PC-9 (cell line): ENCODE results near the gene SELENON. TPM values are rescaled to one million over a fixed set of nuclear protein-coding genes. Genes with fewer than 3 reads are reported as not detected.

Source experiments
- BruUV-seq: library from RNA; stranded (reverse); fragments of 400-500 nt; replicated peaks from 2 replicates; lab custom pipeline; 2021; lab: Mats Ljungman, UMichigan
- CTCF ChIA-PET: fragments of 300-600 bp; sonication (Branson Sonifier 250); formaldehyde crosslinking; loops from one replicate; lab custom pipeline; 2022; ENCODE audit warnings: antibody characterized with exemption; lab: Charles Lee
- POLR2A ChIA-PET: fragments of 300-600 bp; sonication (Branson Sonifier 250); formaldehyde crosslinking; loops from one replicate; lab custom pipeline; 2022; ENCODE audit warnings: antibody characterized with exemption; ENCODE audit not compliant: unreplicated experiment; lab: Charles Lee
- DNase-seq, 2 experiments: peaks; one replicate each; pipeline versions ENCODE4 v3.0.0 to v3.0.0-alpha.2; 2015 to 2022; ENCODE audit warnings: mixed read lengths in 1 of 2
- H2AFZ ChIP-seq: fragments of 200-600 bp; sonication (generic); 2 replicates; pipeline ENCODE4 v1.8.1; 2017; ENCODE audit warnings: antibody characterized with exemption
- H3F3A ChIP-seq: fragments of 200-600 bp; sonication (generic); 2 replicates; pipeline ENCODE4 v1.8.1; 2017; ENCODE audit warnings: antibody characterized with exemption, mild to moderate bottlenecking, low read depth; ENCODE audit not compliant: insufficient read depth
- H3K27ac ChIP-seq: fragments of 200-600 bp; sonication (generic); 2 replicates; pipeline ENCODE4 v1.6.1; 2016; ENCODE audit warnings: mixed run types
- H3K27me3 ChIP-seq: fragments of 200-600 bp; sonication (generic); 2 replicates; pipeline ENCODE4 v1.6.1; 2016; ENCODE audit warnings: low read depth, mixed run types; ENCODE audit not compliant: insufficient read depth
- H3K36me3 ChIP-seq: fragments of 200-600 bp; sonication (generic); 2 replicates; pipeline ENCODE4 v1.6.1; 2016; ENCODE audit warnings: low read depth, mixed run types
- H3K4me1 ChIP-seq: fragments of 200-600 bp; sonication (generic); replicated peaks from 2 replicates; pipeline ENCODE4 v1.6.1; 2016; ENCODE audit warnings: mixed run types; ENCODE audit not compliant: insufficient read depth
- H3K4me2 ChIP-seq: fragments of 200-600 bp; sonication (generic); 2 replicates; pipeline ENCODE4 v1.6.1; 2017; ENCODE audit warnings: mixed run types
- H3K4me3 ChIP-seq: fragments of 200-600 bp; sonication (generic); 2 replicates; pipeline ENCODE4 v1.6.1; 2016; ENCODE audit warnings: mixed run types
- H3K79me2 ChIP-seq: fragments of 200-600 bp; sonication (generic); 2 replicates; pipeline ENCODE4 v1.6.1; 2017; ENCODE audit warnings: low read depth, mixed run types
- H3K9me2 ChIP-seq: fragments of 200-600 bp; sonication (generic); 2 replicates; pipeline ENCODE4 v1.8.1; 2017; ENCODE audit warnings: mild to moderate bottlenecking; ENCODE audit not compliant: insufficient read depth
- H3K9me3 ChIP-seq: fragments of 200-600 bp; sonication (generic); 2 replicates; pipeline ENCODE4 v1.8.1; 2016; ENCODE audit warnings: low read depth; ENCODE audit not compliant: insufficient read depth
- H4K20me1 ChIP-seq: fragments of 200-600 bp; sonication (generic); 2 replicates; pipeline ENCODE4 v1.8.1; 2017; ENCODE audit not compliant: insufficient read depth
- CTCF ChIP-seq: fragments of 200-600 bp; sonication (generic); conservative IDR thresholded peaks from 2 replicates; pipeline ENCODE4 v1.6.1; 2017; ENCODE audit warnings: mixed run types, antibody characterized with exemption, mild to moderate bottlenecking, moderate library complexity
- EZH2 ChIP-seq: fragments of 200-600 bp; sonication (generic); IDR thresholded peaks from 2 replicates; pipeline ENCODE4 v1.8.0; 2017; ENCODE audit warnings: antibody characterized with exemption, low read depth
- intact Hi-C: fragments of 100-400 bp; cut with micrococcal nuclease; formaldehyde crosslinking; loops from one replicate; pipeline ENCODE4 v1.10.0; 2022; ENCODE audit not compliant: unreplicated experiment
- total RNA-seq: library from RNA; stranded (reverse); gene quantifications from 2 replicates; pipeline ENCODE4 v1.2.3, GENCODE V29; 2021

SELENON gene
- total RNA-seq, 1 experiment from 2014 or later: 44.3 TPM

DNA sequence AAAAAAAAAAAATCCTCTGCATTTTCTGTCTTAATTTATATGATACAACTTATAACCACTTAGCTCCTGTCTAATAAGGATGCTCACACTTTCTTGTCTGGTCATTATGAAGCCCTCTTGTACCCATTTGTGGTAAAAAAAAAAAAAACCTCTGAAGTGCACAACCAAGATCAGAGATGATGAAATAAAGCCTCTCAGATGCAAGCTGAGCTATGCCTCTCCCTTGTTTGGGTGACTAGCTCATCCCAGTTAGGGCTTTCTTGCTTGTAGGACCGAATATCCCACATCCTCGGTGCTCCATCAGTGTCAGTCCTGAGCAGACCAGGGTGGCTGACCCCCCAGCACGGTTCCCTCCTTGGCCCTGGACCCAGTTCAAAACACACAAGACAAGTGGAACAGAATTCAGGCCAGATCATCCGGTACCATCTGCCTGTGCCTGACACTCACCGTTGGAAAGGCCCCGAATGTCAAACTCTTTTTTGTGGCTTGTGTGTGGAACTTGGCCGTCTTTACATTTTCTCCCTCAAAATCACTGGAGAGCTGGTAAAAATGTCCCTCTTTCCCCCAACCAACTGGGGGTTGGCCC lies 6.3 kb upstream of the SELENON start:
- Histone ChIP-seq H3K36me3 (no peaks in the 10 kb centered on the region), H4K20me1 (no peaks in the 10 kb centered on the region), H3K4me2 (no peak overlapping the region), H2AFZ (no peak overlapping the region), H3K9me3 (no peaks in the 10 kb centered on the region), H3K4me3 (no peak overlapping the region), H3K27ac (no peak overlapping the region), H3F3A (no peaks in the 10 kb centered on the region), H3K79me2 (no peaks in the 10 kb centered on the region), H3K9me2 (no peaks in the 10 kb centered on the region), H3K27me3 (no peaks in the 10 kb centered on the region), H3K4me1 (no peaks in the 10 kb centered on the region)
- POLR2A ChIA-PET: no interaction called here
- DNase-seq: no peak
- CTCF ChIA-PET: interaction anchor here (0.7 kb wide), 1 partner anchor 102 kb away, joined by 5 read pairs; no protein-coding TSS in a partner anchor
- no peak for TF ChIP-seq CTCF
- TF ChIP-seq EZH2: no peak
- intact Hi-C loops: loop anchor here (10.0 kb wide), 1 partner anchor 89 kb away; no protein-coding TSS in a partner anchor
- no TSS peak for BruUV-seq

GRCh38 chr1:25794325-25794724 lies 5.7 kb upstream of the SELENON start:
- H3K4me1 ChIP-seq: no peaks in the 10 kb centered on the region
- H3K27ac ChIP-seq: no peak overlapping the region
- no peaks in the 10 kb centered on the region for H3K9me2 ChIP-seq
- no peak overlapping the region for H3K4me2 ChIP-seq
- H3K4me3 ChIP-seq: no peak overlapping the region
- no peaks in the 10 kb centered on the region for H3K9me3 ChIP-seq
- TF ChIP-seq EZH2 (no peak), CTCF (no peak)
- ChIA-PET CTCF (interaction anchor here (0.6 to 0.7 kb wide), 2 partner anchors 78 to 507 kb away, joined by 4 read pairs; no protein-coding TSS in a partner anchor), POLR2A (no interaction called here)
- no peaks in the 10 kb centered on the region for H4K20me1 ChIP-seq
- intact Hi-C loops: loop anchor here (10.0 kb wide), 1 partner anchor 90 kb away; no protein-coding TSS in a partner anchor
- H3K79me2 ChIP-seq: no peaks in the 10 kb centered on the region
- H3F3A ChIP-seq: no peaks in the 10 kb centered on the region
- no peak for DNase-seq
- BruUV-seq: no TSS peak
- no peak overlapping the region for H2AFZ ChIP-seq
- H3K27me3 ChIP-seq: no peaks in the 10 kb centered on the region
- H3K36me3 ChIP-seq: no peaks in the 10 kb centered on the region

- no peak for DNase-seq
- TF ChIP-seq EZH2 (no peak), CTCF (no peak)
- no peaks in the 10 kb centered on the region for H3F3A ChIP-seq
- H3K9me3 ChIP-seq: no peaks in the 10 kb centered on the region
- H4K20me1 ChIP-seq: no peaks in the 10 kb centered on the region
- H3K9me2 ChIP-seq: no peaks in the 10 kb centered on the region
- intact Hi-C loops: loop anchor here (5.0 to 10.0 kb wide), 2 partner anchors 90 to 273 kb away; no protein-coding TSS in a partner anchor
- H3K27me3 ChIP-seq: no peaks in the 10 kb centered on the region
- no peaks in the 10 kb centered on the region for H3K36me3 ChIP-seq
- H3K4me2 ChIP-seq: no peak overlapping the region
- no peaks in the 10 kb centered on the region for H3K4me1 ChIP-seq
- BruUV-seq: no TSS peak
- ChIA-PET POLR2A (no interaction called here), CTCF (interaction anchor here (0.7 kb wide), 1 partner anchor 79 kb away, joined by 4 read pairs; no protein-coding TSS in a partner anchor)
- H2AFZ ChIP-seq: no peak overlapping the region
- no peak overlapping the region for H3K27ac ChIP-seq
- H3K79me2 ChIP-seq: no peaks in the 10 kb centered on the region
- H3K4me3 ChIP-seq: no peak overlapping the region
Observed at GRCh38 chr1:25795211-25795610, 4.8 kb upstream of the SELENON start.
